ENCODE measurements around the gene BCCIP.

GRCh38 chr10:125782616-125783015, 40.7 kb upstream of the BCCIP start:
- no peak for TF ChIP-seq EP300 (IDR thresholded peaks at IDR 0.05)
- TF ChIP-seq POLR2A (IDR thresholded peaks at IDR 0.05; ENCODE audit: low read depth) = no peak

Measured in esophagus muscularis mucosa (tissue), 2 donors.